Astrocyte (in vitro differentiated cells and primary cell): ENCODE data around the gene TSPAN15.

ENCODE experiments used
- EZH2 ChIP-seq: IDR thresholded peaks from 2 replicates; pipeline ENCODE4 v1.6.1; 2012; ENCODE audit warnings: mild to moderate bottlenecking, low read length, inconsistent platforms; ENCODE audit not compliant: insufficient read depth
- TF ChIP-seq, protein P1 (sequence below): IDR thresholded peaks from 2 replicates; pipeline ENCODE4 v1.5.1; 2011; ENCODE audit warnings: low read depth, mild to moderate bottlenecking, inconsistent platforms, low read length, moderate library complexity; ENCODE audit not compliant: insufficient read depth

DNA sequence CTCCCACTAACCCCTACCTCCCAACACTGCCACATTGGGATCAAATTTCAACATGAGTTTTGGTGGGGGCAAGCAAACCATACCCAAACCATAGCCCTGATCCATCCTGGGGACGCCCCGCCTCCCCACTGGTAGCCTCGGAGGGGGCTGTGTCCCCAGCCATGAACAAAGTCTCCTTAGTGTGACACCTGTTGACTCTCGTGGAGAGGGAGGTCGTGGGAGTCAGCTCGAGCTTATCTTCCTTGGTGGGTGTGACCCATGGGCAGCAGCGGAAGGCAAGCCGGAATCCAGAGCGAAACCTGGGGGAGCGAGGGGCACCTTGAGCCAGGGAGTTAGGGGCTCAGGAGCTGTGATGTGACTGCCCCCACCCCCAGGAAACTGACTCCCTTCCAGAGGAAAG is 46.5 kb upstream of the TSPAN15 start:
- TF ChIP-seq, protein P1, sequence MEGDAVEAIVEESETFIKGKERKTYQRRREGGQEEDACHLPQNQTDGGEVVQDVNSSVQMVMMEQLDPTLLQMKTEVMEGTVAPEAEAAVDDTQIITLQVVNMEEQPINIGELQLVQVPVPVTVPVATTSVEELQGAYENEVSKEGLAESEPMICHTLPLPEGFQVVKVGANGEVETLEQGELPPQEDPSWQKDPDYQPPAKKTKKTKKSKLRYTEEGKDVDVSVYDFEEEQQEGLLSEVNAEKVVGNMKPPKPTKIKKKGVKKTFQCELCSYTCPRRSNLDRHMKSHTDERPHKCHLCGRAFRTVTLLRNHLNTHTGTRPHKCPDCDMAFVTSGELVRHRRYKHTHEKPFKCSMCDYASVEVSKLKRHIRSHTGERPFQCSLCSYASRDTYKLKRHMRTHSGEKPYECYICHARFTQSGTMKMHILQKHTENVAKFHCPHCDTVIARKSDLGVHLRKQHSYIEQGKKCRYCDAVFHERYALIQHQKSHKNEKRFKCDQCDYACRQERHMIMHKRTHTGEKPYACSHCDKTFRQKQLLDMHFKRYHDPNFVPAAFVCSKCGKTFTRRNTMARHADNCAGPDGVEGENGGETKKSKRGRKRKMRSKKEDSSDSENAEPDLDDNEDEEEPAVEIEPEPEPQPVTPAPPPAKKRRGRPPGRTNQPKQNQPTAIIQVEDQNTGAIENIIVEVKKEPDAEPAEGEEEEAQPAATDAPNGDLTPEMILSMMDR = no peak
- TF ChIP-seq EZH2 = no peak
